Measurements from ENCODE around the gene DISP1. TPM values are rescaled to one million over a fixed set of nuclear protein-coding genes. Genes with fewer than 3 reads are reported as not detected.

Gene DISP1
- total and polyA plus RNA-seq, 8 donors, result 0.87 to 277 (median 4.9) TPM; not detected in 1

GRCh38 chr1:222801067-222801466 is 13.8 kb upstream of the DISP1 start:
- Histone ChIP-seq H3K9me3 (no peaks in the 10 kb centered on the region), H3K27ac (no peak overlapping the region), H3K36me3 (no peaks in the 10 kb centered on the region), H3K4me1 (peaks cover 0 to 15% (median 6%) of the 10 kb centered on the region in 4 donors), H3K27me3 (no peaks in the 10 kb centered on the region), H3K4me3 (no peak overlapping the region)
- WGBS, 5 donors, result 77 to 93% (median 84%) methylated on average over 4 of the region's 4 CpGs
- TF ChIP-seq EP300 (IDR thresholded peaks at IDR 0.05) (no peak), POLR2AphosphoS5 (IDR thresholded peaks at IDR 0.05) (no peak), CTCF (IDR thresholded peaks at IDR 0.05) (no peak)
- DNase-seq, result no peak
- intact Hi-C loops (cut with DNase I; ENCODE audit: low total_unique reads), result no loop called here

- no peak overlapping the region for H3K4me3 ChIP-seq
- H3K27ac ChIP-seq, result no peak overlapping the region
- H3K4me1 ChIP-seq, result peaks cover 7 to 25% (median 19%) of the 10 kb centered on the region in 4 donors
- TF ChIP-seq CTCF (IDR thresholded peaks at IDR 0.05) (no peak), POLR2A (IDR thresholded peaks at IDR 0.05) (no peak), POLR2AphosphoS5 (IDR thresholded peaks at IDR 0.05) (no peak), EP300 (IDR thresholded peaks at IDR 0.05) (no peak)
- H3K36me3 ChIP-seq, result no peaks in the 10 kb centered on the region
- intact Hi-C loops (cut with DNase I; ENCODE audit: low total_unique reads), result no loop called here
- no peaks in the 10 kb centered on the region for H3K9me3 ChIP-seq
- 79 to 88% (median 84%) methylated on average over 4 of the region's 4 CpGs for WGBS, 5 donors
- no peak for DNase-seq
- no peaks in the 10 kb centered on the region for H3K27me3 ChIP-seq
Observed at GRCh38 chr1:222811671-222812070, 3.2 kb upstream of the DISP1 start.

- Histone ChIP-seq H3K4me1 (peaks cover 7 to 48% (median 27%) of the 10 kb centered on the region in 4 donors), H3K27ac (peak overlapping the region; percentile 67 to 96 (median 94)), H3K4me3 (peak overlapping the region in 3 of 4 donors; percentile 87 to 94 (median 90)), H3K27me3 (no peaks in the 10 kb centered on the region), H3K9me3 (no peaks in the 10 kb centered on the region), H3K36me3 (no peaks in the 10 kb centered on the region)
- no peak for DNase-seq
- 64 to 81% (median 70%) methylated on average over 14 of the region's 14 CpGs for WGBS, 5 donors
- intact Hi-C loops (cut with DNase I; ENCODE audit: low total_unique reads), result no loop called here
- TF ChIP-seq POLR2AphosphoS5 (IDR thresholded peaks at IDR 0.05) (no peak), POLR2A (IDR thresholded peaks at IDR 0.05) (no peak), CTCF (IDR thresholded peaks at IDR 0.05) (no peak), EP300 (IDR thresholded peaks at IDR 0.05) (no peak)
Observed at GRCh38 chr1:222813866-222814535, 838 bp upstream of the DISP1 start.

- intact Hi-C loops (cut with DNase I; ENCODE audit: low total_unique reads), result no loop called here
- no peak for TF ChIP-seq POLR2AphosphoS5 (IDR thresholded peaks at IDR 0.05)
- no peak for TF ChIP-seq EP300 (IDR thresholded peaks at IDR 0.05)
- TF ChIP-seq POLR2A (IDR thresholded peaks at IDR 0.05), result no peak
- no peak for TF ChIP-seq CTCF (IDR thresholded peaks at IDR 0.05)
- DNase-seq, result no peak
- 0 to 4% (median 3%) methylated on average over 11 of the region's 11 CpGs for WGBS, 5 donors
- Histone ChIP-seq H3K9me3 (no peaks in the 10 kb centered on the region), H3K27ac (peak overlapping the region; percentile 76 to 96 (median 94)), H3K36me3 (no peaks in the 10 kb centered on the region), H3K4me1 (peaks cover 7 to 48% (median 28%) of the 10 kb centered on the region in 4 donors), H3K4me3 (peak overlapping the region; percentile 62 to 94 (median 88)), H3K27me3 (no peaks in the 10 kb centered on the region)
Observed at GRCh38 chr1:222815440-222815765, 564 bp downstream of the DISP1 start.

All from stomach (tissue), 9 donors.